KMS-11 (cell line): ENCODE measurements around the gene HEPACAM.
"Not testable (repeated sequence)": the region's sequence is repeated elsewhere in the genome, so short reads cannot be mapped to it uniquely, and the experiment has no call there.

Experiments used
- H2AFZ ChIP-seq: fragments of 200-600 bp; sonication (generic); 2 replicates; pipeline ENCODE4 v1.6.1; 2016; ENCODE audit warnings: antibody characterized with exemption, mixed run types, low read depth
- H3K27ac ChIP-seq: fragments of 200-600 bp; sonication (generic); 2 replicates; pipeline ENCODE4 v1.6.1; 2016; ENCODE audit warnings: mild to moderate bottlenecking, mixed run types
- H3K27me3 ChIP-seq: fragments of 200-600 bp; sonication (generic); 2 replicates; pipeline ENCODE4 v1.6.1; 2017; ENCODE audit warnings: mild to moderate bottlenecking, low read depth, mixed run types, moderate library complexity; ENCODE audit not compliant: insufficient read depth
- H3K36me3 ChIP-seq: fragments of 200-600 bp; sonication (generic); 2 replicates; pipeline ENCODE4 v1.6.1; 2017; ENCODE audit warnings: mild to moderate bottlenecking, mixed run types; ENCODE audit not compliant: insufficient read depth
- H3K4me1 ChIP-seq: fragments of 200-600 bp; sonication (generic); 2 replicates; pipeline ENCODE4 v1.6.1; 2016; ENCODE audit warnings: mild to moderate bottlenecking, low read depth, mixed run types; ENCODE audit not compliant: poor library complexity, severe bottlenecking
- H3K4me2 ChIP-seq: fragments of 200-600 bp; sonication (generic); 2 replicates; pipeline ENCODE4 v1.7.0; 2016; ENCODE audit warnings: mild to moderate bottlenecking, mixed run types
- H3K4me3 ChIP-seq: fragments of 200-600 bp; sonication (generic); IDR thresholded peaks from 2 replicates; pipeline ENCODE4 v1.6.1; 2017; ENCODE audit warnings: low read depth, low read length, mixed read lengths; ENCODE audit not compliant: insufficient read depth
- H3K79me2 ChIP-seq: fragments of 200-600 bp; sonication (generic); 2 replicates; pipeline ENCODE4 v1.6.1; 2016; ENCODE audit warnings: low read depth, mixed run types; ENCODE audit not compliant: insufficient read depth
- H3K9ac ChIP-seq: fragments of 200-600 bp; sonication (generic); 2 replicates; pipeline ENCODE4 v1.6.1; 2016; ENCODE audit warnings: mild to moderate bottlenecking, mixed run types
- H4K20me1 ChIP-seq: fragments of 200-600 bp; sonication (generic); 2 replicates; pipeline ENCODE4 v1.6.1; 2016; ENCODE audit warnings: mild to moderate bottlenecking, mixed run types; ENCODE audit not compliant: insufficient read depth
- TF ChIP-seq, protein P1 (sequence below): fragments of 200-600 bp; sonication (generic); conservative IDR thresholded peaks from 2 replicates; pipeline ENCODE4 v1.6.1; 2017; ENCODE audit warnings: low read depth, mild to moderate bottlenecking, antibody characterized with exemption, low read length, moderate library complexity, mixed read lengths

The HEPACAM gene

GRCh38 chr11:124970925-124971324 lies 35.1 kb upstream of the HEPACAM start:
- no peak overlapping the region for H3K4me2 ChIP-seq

DNA sequence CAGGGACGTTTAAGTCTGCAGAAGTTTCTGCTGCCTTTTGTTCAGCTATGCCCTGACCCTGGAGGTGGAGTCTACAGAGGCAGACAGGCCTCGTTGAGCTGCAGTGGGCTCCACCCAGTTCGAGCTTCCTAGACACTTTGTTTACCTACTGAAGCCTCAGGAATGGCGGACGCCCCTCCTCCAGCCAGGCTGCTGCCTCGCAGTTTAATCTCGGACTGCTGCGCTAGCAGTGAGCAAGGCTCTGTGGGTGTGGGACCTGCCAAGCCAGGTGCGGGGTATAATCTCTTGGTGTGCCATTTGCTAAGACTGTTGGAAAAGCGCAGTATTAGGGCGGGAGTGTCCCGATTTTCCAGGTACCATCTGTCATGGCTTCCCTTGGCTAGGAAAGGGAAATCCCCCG lies 32.4 kb upstream of the HEPACAM start:
- H4K20me1 ChIP-seq, H3K4me3 ChIP-seq, H3K27me3 ChIP-seq, H3K36me3 ChIP-seq, H3K79me2 ChIP-seq, H2AFZ ChIP-seq, H3K4me2 ChIP-seq, H3K4me1 ChIP-seq, H3K27ac ChIP-seq, H3K9ac ChIP-seq: not testable (repeated sequence)

More at GRCh38 chr11:124970925-124971324, 35.1 kb upstream of the HEPACAM start:
- H2AFZ ChIP-seq, result no peak overlapping the region
- H3K4me1 ChIP-seq, result no peaks in the 10 kb centered on the region
- no peak overlapping the region for H3K9ac ChIP-seq
- H3K27ac ChIP-seq, result no peak overlapping the region
- no peaks in the 10 kb centered on the region for H3K36me3 ChIP-seq
- no peak overlapping the region for H3K4me3 ChIP-seq
- TF ChIP-seq, protein P1, sequence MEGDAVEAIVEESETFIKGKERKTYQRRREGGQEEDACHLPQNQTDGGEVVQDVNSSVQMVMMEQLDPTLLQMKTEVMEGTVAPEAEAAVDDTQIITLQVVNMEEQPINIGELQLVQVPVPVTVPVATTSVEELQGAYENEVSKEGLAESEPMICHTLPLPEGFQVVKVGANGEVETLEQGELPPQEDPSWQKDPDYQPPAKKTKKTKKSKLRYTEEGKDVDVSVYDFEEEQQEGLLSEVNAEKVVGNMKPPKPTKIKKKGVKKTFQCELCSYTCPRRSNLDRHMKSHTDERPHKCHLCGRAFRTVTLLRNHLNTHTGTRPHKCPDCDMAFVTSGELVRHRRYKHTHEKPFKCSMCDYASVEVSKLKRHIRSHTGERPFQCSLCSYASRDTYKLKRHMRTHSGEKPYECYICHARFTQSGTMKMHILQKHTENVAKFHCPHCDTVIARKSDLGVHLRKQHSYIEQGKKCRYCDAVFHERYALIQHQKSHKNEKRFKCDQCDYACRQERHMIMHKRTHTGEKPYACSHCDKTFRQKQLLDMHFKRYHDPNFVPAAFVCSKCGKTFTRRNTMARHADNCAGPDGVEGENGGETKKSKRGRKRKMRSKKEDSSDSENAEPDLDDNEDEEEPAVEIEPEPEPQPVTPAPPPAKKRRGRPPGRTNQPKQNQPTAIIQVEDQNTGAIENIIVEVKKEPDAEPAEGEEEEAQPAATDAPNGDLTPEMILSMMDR, result no peak
- H3K27me3 ChIP-seq, result no peaks in the 10 kb centered on the region
- no peaks in the 10 kb centered on the region for H4K20me1 ChIP-seq
- no peaks in the 10 kb centered on the region for H3K79me2 ChIP-seq

DNA sequence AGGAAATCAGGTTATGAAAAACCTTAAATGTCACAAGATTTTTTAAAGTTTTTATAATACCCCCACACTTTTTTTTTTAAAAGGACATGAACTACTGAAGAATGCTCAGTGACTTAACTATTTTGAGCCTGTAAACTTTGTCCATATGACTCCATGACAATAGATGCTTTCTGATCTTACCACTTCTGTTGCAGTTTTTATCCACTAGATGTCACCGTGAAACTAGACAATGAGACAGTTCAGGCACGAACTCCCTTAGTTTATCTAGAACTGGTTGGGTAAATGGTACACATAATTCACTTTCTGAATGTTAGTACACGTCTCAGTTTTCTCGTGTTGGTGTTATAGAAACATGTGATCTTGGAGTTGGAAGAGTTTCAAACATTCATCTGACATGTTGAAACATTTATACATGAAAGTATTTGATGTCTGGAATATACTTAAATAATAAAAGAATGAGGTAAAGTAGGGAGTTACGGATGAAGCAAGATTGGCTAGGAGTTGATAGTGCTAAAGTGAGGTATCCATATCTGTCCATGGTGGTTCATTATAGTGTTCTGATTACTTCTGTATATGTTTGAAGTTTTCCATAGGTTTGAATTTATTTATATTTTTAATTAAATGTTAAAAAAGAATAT lies 26.2 kb upstream of the HEPACAM start:
- Histone ChIP-seq H4K20me1 (no peaks in the 10 kb centered on the region), H3K4me3 (no peak overlapping the region), H3K79me2 (no peaks in the 10 kb centered on the region), H3K4me1 (no peaks in the 10 kb centered on the region), H3K36me3 (no peaks in the 10 kb centered on the region), H2AFZ (no peak overlapping the region), H3K9ac (no peak overlapping the region), H3K27ac (no peak overlapping the region), H3K4me2 (no peak overlapping the region), H3K27me3 (no peaks in the 10 kb centered on the region)
- TF ChIP-seq, protein P1, result peak; percentile 47

DNA sequence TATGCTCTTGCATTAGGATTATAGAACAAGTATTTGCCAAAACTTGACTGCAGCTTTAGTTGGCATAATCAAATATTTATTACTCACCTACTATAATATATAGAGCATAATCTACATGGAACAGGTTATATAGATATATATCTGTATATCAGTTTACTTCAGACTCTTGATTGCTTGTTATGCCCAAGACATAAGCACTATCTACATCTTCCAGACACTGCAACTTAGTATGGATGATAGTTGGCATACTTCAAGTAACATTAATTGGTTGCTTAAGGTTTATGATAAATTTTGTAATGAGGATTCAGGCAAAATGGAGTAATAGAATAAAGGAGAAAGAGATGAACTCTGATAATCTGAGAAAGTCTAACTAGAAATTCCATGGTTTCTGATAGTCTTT lies 19.2 kb upstream of the HEPACAM start:
- TF ChIP-seq, protein P1, result no peak
- peak overlapping the region; percentile 93 for H2AFZ ChIP-seq
- H3K79me2 ChIP-seq, result no peaks in the 10 kb centered on the region
- H3K27me3 ChIP-seq, result no peaks in the 10 kb centered on the region
- no peak overlapping the region for H3K27ac ChIP-seq
- no peaks in the 10 kb centered on the region for H4K20me1 ChIP-seq
- peak overlapping the region; percentile 90; the same call in 1 of the 2 replicates for H3K4me2 ChIP-seq
- no peak overlapping the region for H3K4me3 ChIP-seq
- no peak overlapping the region for H3K9ac ChIP-seq
- H3K36me3 ChIP-seq, result no peaks in the 10 kb centered on the region
- peaks cover 6% of the 10 kb centered on the region for H3K4me1 ChIP-seq

GRCh38 chr11:124954590-124954955 lies 18.7 kb upstream of the HEPACAM start:
- peak overlapping the region; percentile 90 for H3K4me2 ChIP-seq
- TF ChIP-seq, protein P1, result no peak
- no peaks in the 10 kb centered on the region for H3K36me3 ChIP-seq
- H3K27me3 ChIP-seq, result no peaks in the 10 kb centered on the region
- no peaks in the 10 kb centered on the region for H4K20me1 ChIP-seq
- peak overlapping the region; percentile 47; the same call in 1 of the 2 replicates for H3K27ac ChIP-seq
- no peak overlapping the region for H3K4me3 ChIP-seq
- no peaks in the 10 kb centered on the region for H3K79me2 ChIP-seq
- H3K4me1 ChIP-seq, result peaks cover 6% of the 10 kb centered on the region
- H3K9ac ChIP-seq, result peak overlapping the region; percentile 65; the same call in 1 of the 2 replicates
- H2AFZ ChIP-seq, result peak overlapping the region; percentile 93
